ENCODE data around the gene NOL3. TPM values are rescaled to one million over a fixed set of nuclear protein-coding genes. Genes with fewer than 3 reads are reported as not detected.

NOL3 gene
- total RNA-seq, 2 donors from 2014 or later: 87.5 to 103 TPM

- peaks cover 0 to 36% of the 10 kb centered on the region in 2 donors for H3K4me1 ChIP-seq
- H3K36me3 ChIP-seq: peaks cover 50% of the 10 kb centered on the region
- H3K27ac ChIP-seq: no peak overlapping the region
- H3K9me3 ChIP-seq: no peaks in the 10 kb centered on the region
- no peaks in the 10 kb centered on the region for H3K27me3 ChIP-seq
- DNase-seq (ENCODE audit: low spot score): no peak
- no peak for TF ChIP-seq CTCF (IDR thresholded peaks at IDR 0.05)
- H3K4me3 ChIP-seq: no peak overlapping the region
Measured at GRCh38 chr16:67193536-67193935, 23.2 kb downstream of the NOL3 start.

DNA sequence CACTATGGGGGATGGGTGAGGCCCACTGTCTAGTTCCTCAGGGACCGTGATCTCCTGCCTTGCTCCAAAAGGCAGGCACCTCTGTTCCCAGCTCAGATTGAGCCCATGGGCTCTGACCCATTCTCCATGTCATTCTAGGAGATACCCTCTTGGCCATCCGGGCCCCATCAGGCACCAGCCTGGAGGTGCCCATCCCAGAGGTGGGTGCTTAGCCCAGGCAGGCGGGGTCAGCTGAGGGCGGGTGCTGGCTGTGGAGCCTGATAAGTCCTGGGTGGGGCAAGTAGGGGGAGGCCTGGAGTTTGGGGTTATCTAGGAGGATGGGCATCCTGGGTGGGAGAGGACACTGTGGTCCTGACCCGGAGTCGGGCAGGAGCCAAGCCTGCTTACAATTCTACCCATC is 23.9 kb downstream of the NOL3 start:
- no peaks in the 10 kb centered on the region for H3K27me3 ChIP-seq
- peaks cover 0 to 42% of the 10 kb centered on the region in 2 donors for H3K4me1 ChIP-seq
- no peaks in the 10 kb centered on the region for H3K9me3 ChIP-seq
- no peak overlapping the region for H3K27ac ChIP-seq
- TF ChIP-seq CTCF (IDR thresholded peaks at IDR 0.05): no peak
- no peak overlapping the region for H3K4me3 ChIP-seq
- H3K36me3 ChIP-seq: peaks cover 50% of the 10 kb centered on the region
- DNase-seq (ENCODE audit: low spot score): no peak

DNA sequence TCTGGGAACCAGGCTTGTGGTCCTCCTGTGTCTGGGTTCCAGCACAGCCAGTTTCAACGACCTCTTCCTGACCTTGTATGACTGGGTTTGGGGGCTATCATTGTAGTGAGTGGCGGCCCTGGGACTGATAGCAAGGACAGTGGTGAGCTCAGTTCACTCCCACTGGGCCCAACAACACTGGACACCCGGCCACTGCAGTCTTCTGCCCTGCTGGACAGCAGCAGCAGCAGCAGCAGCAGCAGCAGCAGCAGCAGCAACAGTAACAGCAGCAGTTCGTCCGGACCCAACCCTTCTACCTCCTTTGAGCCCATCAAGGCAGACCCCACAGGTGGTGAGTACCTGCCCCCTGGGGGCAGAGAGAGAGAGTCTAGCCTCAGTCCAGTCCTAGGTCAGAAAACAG is 25.3 kb downstream of the NOL3 start:
- no peak for DNase-seq (ENCODE audit: low spot score)
- Histone ChIP-seq H3K4me3 (no peak overlapping the region), H3K4me1 (peaks cover 0 to 49% of the 10 kb centered on the region in 2 donors), H3K27me3 (no peaks in the 10 kb centered on the region), H3K36me3 (peaks cover 50% of the 10 kb centered on the region), H3K27ac (no peak overlapping the region), H3K9me3 (no peaks in the 10 kb centered on the region)
- no peak for TF ChIP-seq CTCF (IDR thresholded peaks at IDR 0.05)

DNA sequence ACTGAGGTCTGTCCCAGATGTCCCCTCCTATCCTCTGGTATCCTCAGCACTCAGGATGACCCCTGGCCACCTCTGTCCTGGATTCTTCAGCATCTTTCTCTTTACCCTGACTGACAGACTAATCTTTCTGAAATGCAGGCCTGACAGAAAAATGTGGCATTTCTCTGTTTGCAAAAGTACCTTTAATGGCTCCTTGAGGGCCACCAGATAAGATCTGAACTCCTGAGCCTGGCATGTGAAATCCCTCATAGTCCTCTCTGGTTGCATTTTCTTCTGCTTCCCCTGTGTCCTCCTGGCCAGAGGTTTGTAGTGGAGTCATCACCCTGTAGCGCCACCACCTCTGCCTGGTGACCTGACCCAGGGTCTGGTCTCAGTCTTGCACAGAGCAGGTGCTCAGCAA is 26.5 kb downstream of the NOL3 start:
- H3K36me3 ChIP-seq: peaks cover 50% of the 10 kb centered on the region
- H3K27ac ChIP-seq: no peak overlapping the region
- H3K4me3 ChIP-seq: no peak overlapping the region
- DNase-seq (ENCODE audit: low spot score): no peak
- TF ChIP-seq CTCF (IDR thresholded peaks at IDR 0.05): no peak
- H3K9me3 ChIP-seq: no peaks in the 10 kb centered on the region
- H3K27me3 ChIP-seq: no peaks in the 10 kb centered on the region
- H3K4me1 ChIP-seq: peaks cover 0 to 38% of the 10 kb centered on the region in 2 donors

DNA sequence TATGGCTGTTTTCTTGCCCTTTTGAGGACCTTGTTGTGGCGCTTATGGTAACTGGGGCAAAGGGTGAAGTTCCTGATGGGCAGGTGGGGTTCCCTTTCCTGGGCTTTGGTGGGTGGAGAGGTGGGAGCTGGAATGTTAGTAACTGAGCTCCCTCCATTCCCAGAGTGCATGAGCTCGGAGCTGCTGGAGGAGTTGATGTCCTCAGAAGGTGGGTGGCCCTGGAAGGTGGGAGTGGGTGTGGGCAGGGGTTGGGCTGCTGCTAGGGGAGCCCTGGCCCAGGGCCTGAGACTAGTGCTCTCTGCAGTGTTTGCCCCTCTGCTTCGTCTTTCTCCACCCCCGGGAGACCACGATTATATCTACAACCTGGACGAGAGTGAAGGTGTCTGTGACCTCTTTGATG is 27.4 kb downstream of the NOL3 start:
- H3K36me3 ChIP-seq: peaks cover 50% of the 10 kb centered on the region
- peaks cover 0 to 36% of the 10 kb centered on the region in 2 donors for H3K4me1 ChIP-seq
- no peak overlapping the region for H3K27ac ChIP-seq
- H3K4me3 ChIP-seq: no peak overlapping the region
- no peak for TF ChIP-seq CTCF (IDR thresholded peaks at IDR 0.05)
- H3K27me3 ChIP-seq: no peaks in the 10 kb centered on the region
- H3K9me3 ChIP-seq: no peaks in the 10 kb centered on the region
- DNase-seq (ENCODE audit: low spot score): no peak

- TF ChIP-seq CTCF (IDR thresholded peaks at IDR 0.05): peak in 1 of 2 donors; percentile 67
- DNase-seq (ENCODE audit: low spot score): no peak
- no peak overlapping the region for H3K27ac ChIP-seq
- H3K4me1 ChIP-seq: peaks cover 0 to 30% of the 10 kb centered on the region in 2 donors
- H3K36me3 ChIP-seq: peaks cover 49% of the 10 kb centered on the region
- H3K27me3 ChIP-seq: no peaks in the 10 kb centered on the region
- no peaks in the 10 kb centered on the region for H3K9me3 ChIP-seq
- H3K4me3 ChIP-seq: no peak overlapping the region
Measured at GRCh38 chr16:67198238-67198734, 27.9 kb downstream of the NOL3 start.

Data from right atrium auricular region (tissue), 2 donors.